ENCODE data around the gene FBLN1.
"Not testable (repeated sequence)": the region's sequence is repeated elsewhere in the genome, so short reads cannot be mapped to it uniquely, and the experiment has no call there.

Gene FBLN1

DNA sequence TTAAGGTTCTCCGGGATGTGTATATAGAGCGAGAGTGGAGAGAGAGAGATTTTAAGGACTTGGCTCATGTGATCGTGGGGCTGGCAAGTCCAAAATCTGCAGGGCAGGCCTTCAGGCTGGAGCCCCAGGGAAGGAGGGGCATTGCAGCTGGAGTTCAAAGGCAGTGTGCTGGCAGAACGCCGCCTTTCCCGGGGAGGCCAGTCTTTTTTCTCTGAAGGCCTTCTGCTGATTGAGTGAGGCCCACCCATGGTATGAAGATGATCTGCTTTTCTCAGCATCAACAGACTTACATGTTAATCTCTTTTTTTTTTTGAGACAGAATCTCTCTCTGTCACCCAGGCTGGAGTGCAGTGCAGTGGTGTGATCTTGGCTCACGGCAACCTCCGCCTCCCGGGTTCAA, 25.4 kb downstream of the FBLN1 start:
- no peak for DNase-seq (ENCODE audit: low read depth in 2 of 2)

DNA sequence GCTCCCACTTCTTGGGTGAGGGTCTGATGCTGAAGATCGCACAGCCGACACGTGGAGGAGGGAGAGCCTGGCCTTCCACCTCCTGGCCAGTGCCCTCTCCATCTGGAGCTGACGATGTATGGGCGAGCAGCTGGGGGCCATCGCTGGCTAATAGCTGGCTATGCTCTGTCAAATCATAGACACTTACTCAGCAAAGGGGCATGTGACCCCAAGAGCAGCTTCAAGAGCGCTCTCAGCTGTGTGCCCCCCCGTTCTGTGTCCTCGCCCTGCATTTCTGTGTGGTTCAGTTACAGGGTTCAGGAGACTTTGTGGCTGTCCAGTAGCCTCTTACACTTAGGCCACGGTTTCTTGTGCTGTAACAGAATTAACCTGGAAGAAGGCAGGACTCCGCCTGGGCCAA, 26.4 kb downstream of the FBLN1 start:
- no peak for DNase-seq (ENCODE audit: low read depth in 2 of 2)

DNA sequence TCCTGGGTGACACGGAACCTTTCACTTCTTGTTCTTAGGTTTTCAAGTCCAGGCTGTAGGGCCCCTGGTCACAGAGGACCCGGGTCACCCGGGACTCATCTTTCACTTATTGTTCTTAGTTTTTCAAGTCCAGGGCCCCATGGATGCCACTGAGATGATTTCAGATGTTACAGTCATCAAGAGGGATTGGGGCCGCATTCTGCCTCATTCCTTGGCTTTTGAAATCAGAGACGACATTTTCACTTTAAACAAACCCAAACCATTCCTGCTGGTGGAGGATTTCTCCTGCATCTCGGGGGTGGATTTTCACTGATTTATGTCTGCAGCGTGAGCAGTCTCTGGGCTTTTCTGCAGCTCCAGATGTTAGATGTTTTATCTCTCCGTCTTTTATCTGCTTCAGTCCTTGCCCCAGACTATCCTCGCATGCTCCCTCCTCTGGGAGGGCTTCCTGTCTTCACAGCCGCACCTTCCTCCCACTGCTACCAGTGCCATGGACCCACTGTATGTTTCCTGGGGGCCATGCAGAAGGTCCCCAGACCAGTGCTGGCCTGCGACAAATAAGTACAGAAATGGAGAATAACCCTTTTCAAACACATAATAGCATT, 27.4 kb downstream of the FBLN1 start:
- DNase-seq (ENCODE audit: low read depth in 2 of 2): no peak

DNA sequence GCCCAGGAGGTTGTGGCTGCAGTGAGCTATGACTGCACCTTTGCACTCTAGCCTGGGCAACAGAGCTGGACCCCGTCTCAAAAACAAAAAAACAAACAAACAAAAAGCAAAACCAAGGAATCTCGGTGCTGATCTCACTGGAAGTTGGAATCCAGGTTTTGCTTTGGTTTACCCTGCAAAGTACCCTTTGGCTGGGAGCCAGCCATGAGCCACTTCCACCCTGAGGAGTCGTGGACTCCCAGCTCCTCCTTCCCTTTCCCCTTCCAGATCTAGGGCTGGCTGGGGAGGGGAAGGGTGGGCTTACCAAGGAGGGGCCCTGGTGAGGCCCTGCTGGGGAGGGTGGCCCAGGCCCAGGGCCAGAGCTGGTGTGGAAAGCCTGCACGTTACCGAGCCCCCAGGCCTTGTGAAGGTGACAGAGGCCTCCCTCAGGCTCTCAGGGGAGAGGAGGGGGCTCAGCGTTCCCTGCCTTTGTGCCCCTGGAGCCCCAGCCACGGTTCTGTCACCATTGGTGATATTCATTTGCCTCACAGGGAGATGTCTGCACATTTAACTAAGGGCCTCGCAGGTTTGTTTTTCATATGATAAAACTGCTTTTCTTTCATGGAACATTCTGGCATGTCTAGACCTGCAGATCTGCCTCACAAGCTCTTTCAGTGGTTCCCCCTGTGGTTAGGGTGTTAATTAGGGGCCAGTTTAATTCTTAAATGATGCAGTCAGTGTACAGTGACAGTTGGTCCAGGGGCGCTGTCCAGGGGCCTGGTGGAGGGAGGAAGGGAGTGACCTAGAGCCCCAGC, 29.0 kb downstream of the FBLN1 start:
- DNase-seq (ENCODE audit: low read depth in 2 of 2): no peak

DNA sequence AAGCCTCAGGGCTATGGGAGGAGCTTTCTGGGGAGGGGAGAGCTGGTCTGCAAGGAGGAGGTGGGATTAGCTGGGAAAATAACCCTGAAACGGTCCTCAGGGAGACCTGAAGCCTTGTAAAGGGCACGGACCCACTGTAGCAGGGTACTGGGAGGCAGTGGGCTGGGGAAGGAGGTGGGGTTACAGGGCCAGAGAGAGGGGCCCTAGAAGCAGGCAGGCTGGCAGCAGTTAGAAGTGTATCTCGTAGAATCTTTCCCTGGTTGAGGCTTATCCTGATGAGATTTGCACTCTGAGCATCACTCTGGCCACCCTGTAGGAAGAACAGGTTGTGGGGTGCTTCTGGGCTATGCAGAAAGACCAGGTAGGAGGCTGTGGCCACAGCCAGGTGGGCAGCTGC, 29.6 kb downstream of the FBLN1 start:
- DNase-seq (ENCODE audit: low read depth in 2 of 2): no peak

DNA sequence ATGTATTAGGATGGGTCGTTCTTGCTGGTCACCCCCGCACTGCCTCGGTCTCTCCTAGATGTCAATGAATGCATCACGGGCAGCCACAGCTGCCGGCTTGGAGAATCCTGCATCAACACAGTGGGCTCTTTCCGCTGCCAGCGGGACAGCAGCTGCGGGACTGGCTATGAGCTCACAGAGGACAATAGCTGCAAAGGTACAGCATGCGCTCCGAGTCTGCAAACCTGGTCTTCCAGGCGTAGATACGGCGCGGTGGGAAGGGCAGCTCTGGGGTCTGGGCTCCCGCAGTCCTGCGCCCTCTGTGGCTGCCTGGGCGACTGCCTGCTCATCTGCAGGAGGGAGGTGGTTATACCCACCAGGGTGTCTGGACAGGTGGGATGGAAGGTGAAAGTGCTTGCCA, 31.0 kb downstream of the FBLN1 start:
- no peak for DNase-seq (ENCODE audit: low read depth in 2 of 2)

DNA sequence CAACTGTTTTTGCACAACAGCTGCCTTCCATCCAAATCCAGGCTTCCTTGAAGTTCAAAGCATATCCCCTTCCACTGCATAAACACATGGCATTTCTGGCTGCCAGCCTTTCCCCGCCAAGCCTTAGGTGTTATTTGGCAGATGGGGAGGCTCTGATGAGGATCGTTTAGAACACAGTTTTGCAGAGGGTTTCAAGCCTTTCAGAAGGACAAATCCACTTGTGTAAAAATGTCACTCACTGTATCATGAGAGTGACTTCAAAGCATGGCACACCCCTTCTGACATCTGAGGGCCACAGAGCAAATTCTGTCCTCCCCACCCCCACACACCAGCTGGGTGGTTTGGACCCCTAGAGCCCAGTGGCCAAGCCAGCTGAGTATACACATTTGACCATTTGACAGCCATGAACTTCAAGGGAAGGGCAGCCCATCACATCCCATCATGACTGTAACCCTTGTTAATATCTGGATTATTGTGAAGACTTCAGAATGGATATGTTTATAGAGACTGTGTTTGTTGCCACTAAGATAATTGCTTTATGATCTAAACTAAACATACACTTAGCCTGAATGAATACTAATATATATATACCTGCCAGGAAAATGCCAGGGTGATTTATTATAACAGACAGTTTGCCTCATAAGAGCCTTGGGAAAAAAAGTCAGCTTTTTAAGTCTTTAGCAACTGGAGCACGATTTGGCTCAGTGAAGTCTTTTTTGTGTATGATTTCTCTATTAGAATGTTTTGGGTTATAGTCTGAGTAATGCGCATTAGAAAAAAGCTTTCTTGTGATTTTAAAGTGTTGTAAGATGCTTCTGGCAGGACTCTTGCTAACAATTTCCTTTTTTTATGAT, 31.9 kb downstream of the FBLN1 start:
- no peak for DNase-seq (ENCODE audit: low read depth in 2 of 2)

DNA sequence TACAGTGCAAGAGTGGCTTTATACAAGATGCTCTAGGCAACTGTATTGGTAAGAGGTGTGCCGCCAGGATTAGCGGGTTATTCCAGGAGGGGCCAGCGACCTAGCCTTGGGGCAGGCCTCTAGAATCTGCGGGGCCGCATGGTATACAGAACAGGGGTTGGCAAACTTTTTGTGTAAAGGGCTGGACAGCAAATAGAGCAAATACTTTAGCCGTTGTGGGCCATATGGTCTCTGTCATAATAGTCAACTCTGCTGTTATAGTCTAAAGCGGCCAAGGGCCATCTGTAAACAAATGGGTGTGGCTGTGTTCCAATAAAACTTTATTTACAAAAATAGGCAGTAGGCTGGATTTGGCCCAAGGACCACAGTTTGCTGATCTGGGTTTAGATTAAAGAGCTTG, 32.6 kb downstream of the FBLN1 start:
- DNase-seq (ENCODE audit: low read depth in 2 of 2): no peak

DNA sequence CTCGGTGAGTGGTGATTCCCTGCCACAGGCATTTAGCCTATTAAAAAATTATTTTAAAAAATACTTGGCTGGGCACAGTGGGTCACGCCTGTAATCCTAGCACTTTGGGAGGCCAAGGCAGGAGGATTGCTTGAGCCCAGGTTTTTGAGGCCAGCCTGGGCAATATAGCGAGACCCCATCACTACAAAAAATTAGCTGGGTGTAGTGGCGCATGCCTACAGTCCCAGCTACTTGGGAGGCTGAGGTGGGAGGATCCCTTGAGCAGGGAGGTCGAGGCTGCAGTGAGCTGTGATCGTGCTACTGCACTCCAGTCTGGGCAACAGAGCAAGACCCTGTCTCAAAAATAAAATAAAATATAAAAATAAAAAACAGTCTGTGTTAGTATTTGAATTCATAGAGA, 33.2 kb downstream of the FBLN1 start:
- DNase-seq (ENCODE audit: low read depth in 2 of 2): not testable (repeated sequence)

DNA sequence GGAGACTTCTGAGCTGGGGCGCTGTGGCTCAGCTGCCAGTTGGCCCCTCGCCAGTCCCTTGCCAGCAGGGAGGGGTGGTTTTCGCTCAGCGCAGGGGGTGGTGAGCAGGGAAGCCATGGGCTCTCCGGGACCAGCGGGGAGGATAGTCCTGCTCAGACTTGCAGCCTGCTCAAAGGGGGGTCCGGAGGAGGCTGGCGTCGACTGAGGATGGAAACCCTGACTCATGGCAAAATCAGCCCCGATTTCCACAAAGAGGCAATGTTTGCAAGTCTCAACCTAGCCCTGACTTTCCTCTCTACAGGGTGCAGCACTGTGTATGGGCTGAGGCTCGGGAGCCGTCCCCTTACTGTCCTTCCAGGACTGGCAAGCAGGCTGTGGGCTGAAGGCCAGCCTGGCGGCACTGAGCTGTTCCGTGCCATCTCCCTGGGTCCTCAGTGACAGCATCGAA, 35.1 kb downstream of the FBLN1 start:
- no peak for DNase-seq (ENCODE audit: low read depth in 2 of 2)

DNA sequence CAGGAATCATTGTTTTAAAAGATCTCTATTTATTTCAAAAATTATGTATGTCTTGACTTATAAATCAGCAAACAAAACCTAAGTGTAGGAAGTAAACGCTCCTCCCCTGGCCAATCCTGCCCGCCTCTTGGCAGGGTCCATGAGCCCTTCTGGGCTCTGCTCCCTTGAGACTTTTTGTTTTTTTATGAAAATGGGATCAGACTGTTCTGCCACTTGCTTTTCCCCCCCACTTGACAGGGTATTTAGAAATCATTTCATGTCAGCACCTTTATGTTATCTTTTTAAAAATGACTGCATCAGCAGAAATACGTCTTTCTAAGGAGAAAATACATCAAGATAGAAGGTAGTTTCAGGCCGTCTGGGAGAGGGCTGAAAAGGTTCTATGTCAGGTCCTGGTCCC, 35.6 kb downstream of the FBLN1 start:
- DNase-seq (ENCODE audit: low read depth in 2 of 2): no peak

DNA sequence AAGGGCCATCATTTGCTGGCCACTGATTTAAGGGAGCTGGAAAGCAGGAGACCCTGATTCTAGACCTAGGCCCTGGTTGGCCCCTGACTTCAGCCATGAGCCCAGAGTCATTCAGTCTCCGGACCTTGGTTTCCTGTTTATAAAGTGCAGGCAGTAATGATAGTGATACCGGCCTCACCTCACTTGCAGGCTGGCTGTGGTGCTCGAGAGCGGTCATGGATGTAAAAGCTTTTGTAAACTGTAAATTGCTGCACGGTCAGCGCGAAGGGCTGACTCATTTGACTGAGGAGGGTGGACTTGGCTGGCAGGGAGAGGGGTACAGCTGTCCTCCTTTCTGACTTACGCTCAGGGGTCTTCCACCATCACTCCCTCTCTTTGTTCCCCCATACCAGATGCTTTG, 37.4 kb downstream of the FBLN1 start:
- DNase-seq (ENCODE audit: low read depth in 2 of 2): no peak

DNA sequence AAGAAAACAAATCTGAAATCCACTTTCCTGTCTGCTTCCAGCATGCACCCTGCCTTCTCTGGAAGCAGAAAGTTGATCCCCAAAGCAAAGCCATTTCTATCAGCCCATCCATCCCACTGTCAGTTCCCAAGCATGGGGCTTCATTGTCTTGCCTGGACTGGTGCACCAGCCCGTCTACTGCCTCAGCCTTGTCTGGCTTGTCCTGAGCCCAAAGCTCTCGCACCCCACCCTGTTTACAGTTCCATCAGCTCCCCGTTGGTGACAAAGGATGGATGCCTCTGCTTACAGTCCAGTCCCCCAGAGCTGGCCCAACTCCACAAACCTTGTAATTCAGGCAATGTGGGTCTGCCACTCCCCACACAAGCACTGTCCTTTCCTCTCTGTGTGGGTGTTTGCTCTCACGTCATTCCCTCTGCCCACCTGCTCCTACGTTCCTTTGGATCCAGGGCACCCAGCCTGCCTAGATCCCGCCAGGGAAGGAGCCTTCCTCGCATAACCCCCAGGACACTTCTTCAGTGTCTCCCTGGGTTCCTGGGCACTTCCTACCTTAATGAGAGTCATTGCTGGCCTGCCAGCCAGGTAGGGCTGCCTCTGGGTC, 38.8 kb downstream of the FBLN1 start:
- DNase-seq (ENCODE audit: low read depth in 2 of 2): no peak

DNA sequence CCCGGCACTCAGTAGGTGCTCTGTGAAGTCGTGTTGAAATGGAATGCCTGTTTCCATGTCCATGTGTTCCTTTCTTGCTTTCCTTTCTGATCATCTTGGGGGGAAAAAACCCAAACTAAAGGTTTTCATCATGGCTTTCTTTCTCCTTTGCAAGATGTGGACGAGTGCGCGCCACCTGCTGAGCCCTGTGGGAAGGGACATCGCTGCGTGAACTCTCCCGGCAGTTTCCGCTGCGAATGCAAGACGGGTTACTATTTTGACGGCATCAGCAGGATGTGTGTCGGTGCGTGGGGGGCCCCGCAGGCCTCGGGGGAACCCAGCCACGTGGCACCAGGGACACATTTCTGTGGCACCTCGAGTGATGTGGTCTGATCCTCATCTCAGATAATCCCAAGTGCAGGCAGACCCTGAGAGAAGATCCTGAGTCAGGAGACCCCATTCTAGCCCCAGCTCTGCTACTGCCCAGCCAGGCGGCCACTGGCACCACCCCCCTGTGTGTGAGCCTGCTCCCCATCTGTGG, 39.4 kb downstream of the FBLN1 start:
- no peak for DNase-seq (ENCODE audit: low read depth in 2 of 2)

DNA sequence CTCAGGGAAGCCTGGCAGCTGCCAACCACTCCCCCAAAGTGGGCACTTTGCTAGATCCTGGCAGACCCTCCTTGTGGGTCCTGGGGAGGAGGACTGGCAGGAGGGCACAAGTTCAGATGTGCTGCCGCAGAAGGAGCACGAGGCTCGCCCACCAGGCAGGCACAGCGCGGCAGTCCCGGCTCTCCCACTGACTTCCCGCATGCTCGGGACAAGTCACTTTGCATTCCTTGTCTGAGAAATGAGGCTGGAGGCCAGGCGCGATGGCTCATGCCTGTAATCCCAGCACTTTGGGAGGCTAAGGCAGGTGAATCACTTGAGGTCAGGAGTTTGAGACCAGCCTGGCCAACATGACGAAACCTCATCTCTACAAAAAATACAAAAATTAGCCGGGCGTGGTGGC, 40.1 kb downstream of the FBLN1 start:
- DNase-seq (ENCODE audit: low read depth in 2 of 2): not testable (repeated sequence)

DNA sequence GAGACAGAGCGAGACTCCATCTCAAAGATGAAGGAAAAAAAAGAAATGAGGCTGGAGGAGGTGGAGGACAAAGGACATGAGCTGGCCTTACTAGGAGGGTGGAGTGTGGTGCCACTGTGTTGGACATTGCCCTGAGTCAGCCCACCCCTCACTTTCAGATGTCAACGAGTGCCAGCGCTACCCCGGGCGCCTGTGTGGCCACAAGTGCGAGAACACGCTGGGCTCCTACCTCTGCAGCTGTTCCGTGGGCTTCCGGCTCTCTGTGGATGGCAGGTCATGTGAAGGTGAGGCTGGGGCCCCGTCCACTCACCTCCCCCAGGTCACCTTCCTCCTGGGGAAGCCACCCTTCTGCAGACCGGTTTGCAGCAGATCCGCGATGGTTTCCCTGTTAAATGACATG, 40.6 kb downstream of the FBLN1 start:
- DNase-seq (ENCODE audit: low read depth in 2 of 2): no peak

DNA sequence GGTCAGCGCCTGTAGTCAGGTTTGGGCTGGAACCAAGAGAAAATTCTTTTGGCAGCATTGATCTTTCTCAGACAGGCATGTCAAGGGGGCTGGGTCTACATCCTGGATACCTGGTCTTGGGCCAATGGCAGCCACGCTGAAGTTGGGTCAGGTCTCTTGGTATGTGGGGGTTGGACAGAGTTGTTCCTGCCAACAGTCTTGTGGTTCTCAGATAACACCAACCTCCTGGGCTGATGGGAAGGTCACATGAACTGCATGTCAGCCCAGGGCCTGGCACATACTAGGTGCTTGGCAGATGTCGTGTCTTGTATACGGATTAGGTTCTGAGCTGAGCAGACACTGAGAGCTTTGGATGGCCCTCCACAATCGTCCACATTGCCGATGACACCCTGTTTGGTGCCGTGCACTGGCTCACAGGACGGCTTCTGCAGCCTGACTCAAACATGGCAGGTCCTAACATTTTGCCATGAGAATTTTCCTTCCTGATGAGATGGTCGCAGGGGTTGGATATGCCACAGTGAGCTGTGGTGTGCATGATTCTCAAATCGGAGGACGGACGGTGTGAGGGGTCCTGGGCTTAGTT, 42.0 kb downstream of the FBLN1 start:
- DNase-seq (ENCODE audit: low read depth in 2 of 2): no peak

DNA sequence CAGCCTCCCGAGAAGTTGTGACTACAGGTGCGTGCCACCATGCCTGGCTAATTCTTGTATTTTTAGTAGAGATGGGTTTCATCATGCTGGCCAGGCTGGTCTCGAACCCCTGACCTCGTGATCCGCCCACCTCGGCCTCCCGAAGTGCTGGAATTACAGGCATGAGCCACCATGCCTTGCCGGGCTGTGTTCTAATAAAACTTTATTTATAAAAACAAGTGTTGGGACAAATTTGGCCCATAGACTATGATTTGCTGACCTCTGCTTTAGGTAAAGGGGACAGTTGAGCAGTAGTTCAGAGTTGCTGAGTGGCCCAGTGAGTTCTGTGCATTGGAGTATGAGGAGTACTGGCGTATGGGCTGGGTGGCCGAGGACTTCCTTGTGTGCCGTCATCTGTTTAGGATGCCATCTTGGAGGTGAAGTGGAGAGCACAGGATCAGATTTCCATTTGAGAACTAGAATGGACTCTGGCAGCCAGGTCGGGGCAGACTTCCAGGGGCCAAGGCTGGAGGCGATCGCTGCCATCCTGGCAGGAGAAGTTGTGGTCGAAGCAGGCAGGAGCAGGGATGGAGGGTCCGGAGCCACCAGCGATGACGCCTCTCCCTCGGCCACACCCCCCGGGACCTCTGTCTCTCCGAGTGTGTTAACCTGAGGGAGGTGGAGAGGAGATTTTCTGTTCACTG, 43.8 kb downstream of the FBLN1 start:
- DNase-seq (ENCODE audit: low read depth in 2 of 2): no peak

DNA sequence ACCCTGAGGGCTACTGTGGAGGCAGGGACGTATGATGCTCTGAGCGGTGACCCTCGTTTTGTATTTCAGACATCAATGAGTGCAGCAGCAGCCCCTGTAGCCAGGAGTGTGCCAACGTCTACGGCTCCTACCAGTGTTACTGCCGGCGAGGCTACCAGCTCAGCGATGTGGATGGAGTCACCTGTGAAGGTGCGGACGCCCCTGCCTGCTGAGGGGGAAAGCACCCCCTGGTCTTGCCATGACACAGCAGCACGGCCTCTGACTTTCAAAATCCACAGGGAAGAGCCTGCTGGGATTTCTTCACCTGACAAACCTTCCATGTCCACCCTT, 44.3 kb downstream of the FBLN1 start:
- DNase-seq (ENCODE audit: low read depth in 2 of 2): no peak

DNA sequence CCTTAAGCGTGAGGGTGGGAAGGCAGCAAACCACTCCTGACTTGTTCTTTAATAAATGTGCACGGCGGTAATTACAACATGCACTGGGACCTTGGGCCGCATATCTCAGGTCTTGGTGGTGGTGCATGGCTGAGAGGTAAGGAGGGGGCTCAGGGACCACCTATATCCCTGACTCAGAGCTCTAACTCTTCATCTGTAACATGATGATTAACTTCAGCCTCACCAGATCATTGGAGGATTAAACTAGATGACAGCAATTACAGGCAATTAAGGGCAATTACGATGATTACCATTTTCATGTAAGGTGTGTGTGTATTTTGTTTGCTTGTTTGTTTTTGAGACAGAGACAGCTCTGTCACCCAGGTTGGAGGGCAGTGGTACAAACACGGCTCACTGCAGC, 45.0 kb downstream of the FBLN1 start:
- no peak for DNase-seq (ENCODE audit: low read depth in 2 of 2)

DNA sequence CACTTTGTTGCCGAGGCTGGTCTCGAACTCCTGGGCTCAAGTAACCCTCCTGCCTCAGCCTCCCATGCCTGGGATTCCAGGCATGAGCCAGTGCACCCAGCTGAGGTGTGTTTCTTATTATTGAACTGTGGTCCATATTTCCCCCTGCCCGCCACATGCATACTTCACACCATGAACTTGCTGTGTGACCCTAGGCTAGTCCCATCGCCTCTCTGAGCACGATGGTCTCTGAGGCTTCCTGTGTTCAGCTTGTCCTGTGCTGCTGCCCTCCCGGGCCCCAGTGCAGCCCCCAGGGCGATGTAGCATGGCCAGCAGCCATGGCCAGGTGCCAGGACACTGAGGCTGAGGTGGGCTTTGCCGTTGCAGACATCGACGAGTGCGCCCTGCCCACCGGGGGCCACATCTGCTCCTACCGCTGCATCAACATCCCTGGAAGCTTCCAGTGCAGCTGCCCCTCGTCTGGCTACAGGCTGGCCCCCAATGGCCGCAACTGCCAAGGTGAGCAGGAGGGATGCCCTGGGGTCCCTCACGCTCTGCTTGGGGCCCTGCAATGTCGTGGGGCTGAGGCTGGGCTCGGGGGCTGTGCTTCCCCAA, 45.7 kb downstream of the FBLN1 start:
- DNase-seq (ENCODE audit: low read depth in 2 of 2): no peak
